H7 (cell line): ENCODE data around the gene GOLGA6A. TPM values are rescaled to one million over a fixed set of nuclear protein-coding genes. Genes with fewer than 3 reads are reported as not detected.

Source experiments
- DNase-seq: peaks from one replicate; pipeline ENCODE4 v3.0.0; 2012
- H3K27me3 ChIP-seq: 2 replicates; pipeline ENCODE4 v1.6.0; 2011; ENCODE audit warnings: mild to moderate bottlenecking, low read length; ENCODE audit not compliant: control insufficient read depth, insufficient read depth
- H3K36me3 ChIP-seq: replicated peaks from 2 replicates; pipeline ENCODE4 v1.5.1; 2011; ENCODE audit warnings: low read length; ENCODE audit not compliant: control insufficient read depth, insufficient read depth
- H3K4me3 ChIP-seq: 2 replicates; pipeline ENCODE4 v1.5.1; 2011; ENCODE audit warnings: low read depth, mild to moderate bottlenecking, control low read depth, low read length, moderate library complexity; ENCODE audit not compliant: insufficient read depth
- total RNA-seq: library from RNA; depleted of rRNA; stranded (reverse); fragments of >200 nt; shearing (Covaris generic); gene quantifications from 2 replicates; pipeline ENCODE4 v1.2.3, GENCODE V29; 2014

GOLGA6A gene
- total RNA-seq, 1 experiment from 2014 or later = 2.2 TPM

DNA sequence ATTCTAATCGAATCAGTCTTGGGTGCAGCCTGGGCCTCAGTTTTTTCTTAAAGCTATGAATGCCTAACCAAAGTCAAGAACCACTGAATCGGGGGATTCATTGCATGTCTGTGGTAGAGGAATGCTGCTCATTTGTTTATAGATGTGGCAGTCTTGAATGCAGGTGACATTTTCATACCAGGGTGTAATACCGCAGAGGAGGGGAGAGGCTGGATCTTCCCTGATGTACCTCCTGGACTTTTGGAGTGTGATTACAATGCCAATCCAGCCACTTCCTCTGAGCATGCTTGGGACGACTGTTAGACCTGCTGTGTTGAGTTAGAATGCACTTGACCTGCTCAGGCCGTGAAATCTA, 42.7 kb downstream of the GOLGA6A start:
- H3K36me3 ChIP-seq = no peaks in the 10 kb centered on the region; the same call in 1 of the 2 replicates
- H3K4me3 ChIP-seq = no peak overlapping the region
- DNase-seq = no peak
- no peaks in the 10 kb centered on the region for H3K27me3 ChIP-seq

DNA sequence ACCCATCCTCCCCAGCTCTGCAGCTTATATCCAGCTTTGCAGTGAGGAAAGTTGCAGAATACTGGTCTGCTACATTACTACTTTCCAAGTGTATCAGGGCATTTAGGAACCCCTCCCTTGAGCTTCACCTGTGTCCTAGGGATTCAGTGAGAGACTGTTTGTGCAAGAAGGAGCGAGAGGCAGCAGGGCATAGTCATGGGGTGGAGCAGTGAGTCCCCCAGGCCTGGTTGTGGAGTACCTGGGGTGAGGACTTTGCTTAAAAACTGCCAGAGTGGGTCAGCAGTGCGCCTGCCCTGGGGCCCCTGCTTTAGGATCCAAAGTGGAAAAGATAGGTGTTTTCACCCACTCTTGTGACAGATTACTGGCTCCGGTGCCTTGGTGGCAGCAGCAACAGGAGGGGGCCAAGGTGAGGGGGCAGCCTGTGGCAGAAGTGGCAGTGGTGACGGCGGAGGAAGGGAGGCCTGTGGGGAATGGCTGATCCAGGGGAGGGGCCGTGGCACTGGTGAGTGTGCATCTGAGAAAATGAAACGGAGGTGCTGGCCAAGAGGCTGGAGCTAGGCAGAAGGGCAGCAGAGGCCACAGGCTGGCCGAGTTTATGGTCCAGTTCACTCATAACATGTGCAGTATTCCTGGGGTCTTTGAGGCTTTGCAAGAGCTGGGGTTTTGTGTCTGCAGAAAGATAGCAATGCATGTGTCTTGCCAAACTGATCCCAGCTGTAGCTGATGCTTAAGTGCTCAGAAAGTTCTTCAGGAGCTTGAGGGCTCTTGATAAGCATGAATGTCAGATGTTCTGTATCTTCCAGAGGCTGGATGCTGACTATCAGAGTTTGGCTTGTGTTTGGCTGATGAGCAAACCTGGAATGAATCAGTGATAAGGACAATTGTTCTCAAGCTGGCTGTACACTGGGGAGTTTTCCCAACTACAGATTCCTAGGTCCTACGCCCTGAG, 43.4 kb downstream of the GOLGA6A start:
- no peak for DNase-seq
- no peak overlapping the region for H3K4me3 ChIP-seq
- no peaks in the 10 kb centered on the region for H3K27me3 ChIP-seq
- no peaks in the 10 kb centered on the region; the same call in 1 of the 2 replicates for H3K36me3 ChIP-seq

DNA sequence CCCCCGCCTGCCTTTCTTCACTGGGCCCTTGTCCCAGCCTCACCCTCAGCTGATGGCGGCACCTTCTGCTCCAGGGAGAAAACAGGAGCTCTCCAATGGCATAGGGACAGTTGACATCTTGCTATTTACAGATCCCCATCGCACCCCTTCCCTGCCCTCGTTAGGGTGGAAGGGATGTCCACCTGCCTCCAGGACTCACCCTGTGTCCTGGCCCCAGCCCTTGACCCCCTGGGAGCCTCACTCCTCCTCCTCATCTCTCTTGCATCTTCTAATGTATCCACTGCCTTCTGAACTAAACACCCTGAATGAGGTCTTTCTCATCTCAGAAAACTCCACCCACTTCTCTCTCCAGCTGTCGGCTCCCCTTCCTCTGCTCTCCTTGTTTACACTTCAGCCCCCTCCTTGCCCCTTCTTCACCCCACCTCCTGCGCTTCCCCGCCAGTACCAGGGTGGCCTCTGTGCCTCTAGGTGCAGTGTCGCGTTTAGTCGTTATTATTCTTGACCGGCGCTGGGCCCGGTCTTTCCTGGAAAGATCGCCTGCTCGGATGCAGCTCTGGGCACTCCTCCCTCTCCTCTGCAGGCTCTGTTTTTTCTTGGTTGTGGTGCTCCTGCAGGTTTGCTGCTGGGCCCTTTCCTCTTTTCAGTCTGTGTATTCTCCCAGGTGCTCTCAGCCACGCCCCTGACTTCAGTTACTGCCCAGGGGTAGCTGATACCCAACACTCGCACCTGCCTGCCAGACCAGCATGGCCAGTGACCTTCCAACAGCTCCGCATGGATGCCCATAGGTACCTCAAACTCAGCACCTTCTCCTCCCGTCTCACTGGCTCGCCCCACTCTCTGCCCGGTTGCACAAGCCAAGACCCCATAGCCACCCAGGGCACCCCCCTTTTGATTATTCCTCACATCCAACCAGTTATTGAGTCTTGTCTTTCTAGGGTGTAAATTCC, 44.9 kb downstream of the GOLGA6A start:
- Histone ChIP-seq H3K27me3 (no peaks in the 10 kb centered on the region), H3K4me3 (no peak overlapping the region), H3K36me3 (peaks cover 1% of the 10 kb centered on the region)
- DNase-seq = no peak

DNA sequence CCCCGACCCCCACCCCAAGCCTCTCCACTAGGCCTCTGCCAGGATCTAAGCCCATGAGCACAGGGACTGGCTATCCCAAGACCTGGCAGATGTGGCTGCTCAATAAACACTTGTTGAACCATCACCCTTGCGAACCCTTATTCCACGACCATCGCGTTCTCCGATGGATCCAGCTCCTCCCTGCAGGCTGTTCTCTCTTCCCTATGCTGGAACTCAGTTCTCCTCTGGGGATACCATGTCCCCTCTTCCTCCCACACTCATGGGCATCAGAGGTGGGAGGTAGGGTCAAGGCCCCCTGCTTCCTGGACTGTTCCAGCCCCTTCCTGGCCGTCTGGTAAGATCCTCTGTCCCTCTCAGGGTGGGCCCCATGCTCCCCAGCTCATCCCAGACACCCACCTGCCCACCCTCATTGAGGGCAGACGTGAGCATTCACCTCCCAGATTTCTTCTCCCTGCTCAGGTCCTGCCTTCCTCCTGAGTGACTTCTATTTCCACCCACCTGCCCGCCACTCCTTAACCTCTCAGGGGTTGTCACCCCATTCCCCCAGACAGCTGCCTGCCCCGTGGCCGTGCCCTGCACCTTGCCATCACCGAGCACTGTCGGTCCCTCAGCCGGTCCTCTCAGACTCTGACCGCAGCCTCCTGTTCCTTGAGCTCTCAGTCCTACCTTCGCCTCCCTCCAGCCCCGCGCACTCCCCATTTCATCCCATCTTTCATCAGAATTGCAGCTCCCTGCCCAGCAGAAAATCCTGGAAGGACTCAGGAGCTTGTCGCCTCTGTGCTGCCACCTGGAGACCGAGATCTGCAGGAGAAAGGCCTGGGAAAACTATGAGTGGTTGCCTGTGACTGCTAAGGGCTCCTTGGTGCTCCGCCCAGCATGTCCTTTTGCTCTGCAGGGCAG, 45.8 kb downstream of the GOLGA6A start:
- Histone ChIP-seq H3K27me3 (no peaks in the 10 kb centered on the region), H3K4me3 (no peak overlapping the region), H3K36me3 (peaks cover 1% of the 10 kb centered on the region)
- peak; percentile 93 for DNase-seq

DNA sequence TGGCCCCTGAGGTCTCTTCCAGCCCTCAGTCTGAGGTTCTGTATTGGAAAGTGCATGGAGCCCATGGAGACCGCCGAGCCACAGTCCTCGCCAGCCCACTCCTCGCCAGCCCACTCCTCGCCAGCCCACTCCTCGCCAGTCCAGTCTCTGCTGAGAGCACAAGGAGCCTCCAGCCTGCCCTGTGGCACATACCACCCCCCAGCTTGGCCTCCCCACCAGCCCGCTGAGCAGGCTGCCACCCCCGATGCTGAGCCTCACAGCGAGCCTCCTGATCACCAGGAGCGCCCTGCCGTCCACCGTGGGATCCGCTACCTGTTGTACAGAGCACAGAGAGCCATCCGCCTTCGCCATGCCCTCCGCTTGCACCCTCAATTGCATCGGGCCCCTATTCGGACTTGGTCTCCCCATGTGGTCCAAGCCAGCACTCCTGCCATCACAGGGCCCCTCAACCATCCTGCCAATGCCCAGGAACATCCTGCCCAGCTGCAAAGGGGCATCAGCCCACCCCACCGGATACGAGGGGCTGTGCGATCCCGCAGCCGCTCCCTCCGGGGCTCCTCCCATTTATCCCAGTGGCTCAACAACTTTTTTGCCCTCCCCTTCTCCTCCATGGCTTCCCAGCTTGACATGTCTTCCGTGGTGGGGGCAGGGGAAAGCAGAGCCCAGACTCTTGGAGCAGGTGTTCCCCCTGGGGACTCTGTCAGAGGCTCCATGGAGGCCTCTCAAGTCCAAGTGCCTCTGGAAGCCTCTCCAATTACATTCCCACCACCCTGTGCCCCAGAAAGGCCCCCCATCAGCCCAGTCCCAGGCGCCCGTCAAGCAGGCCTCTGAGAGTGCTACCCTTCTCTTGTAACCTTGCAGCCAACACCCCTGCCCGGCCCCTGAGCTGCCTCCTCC, 47.0 kb downstream of the GOLGA6A start:
- H3K4me3 ChIP-seq = no peak overlapping the region
- no peaks in the 10 kb centered on the region for H3K27me3 ChIP-seq
- no peak for DNase-seq

DNA sequence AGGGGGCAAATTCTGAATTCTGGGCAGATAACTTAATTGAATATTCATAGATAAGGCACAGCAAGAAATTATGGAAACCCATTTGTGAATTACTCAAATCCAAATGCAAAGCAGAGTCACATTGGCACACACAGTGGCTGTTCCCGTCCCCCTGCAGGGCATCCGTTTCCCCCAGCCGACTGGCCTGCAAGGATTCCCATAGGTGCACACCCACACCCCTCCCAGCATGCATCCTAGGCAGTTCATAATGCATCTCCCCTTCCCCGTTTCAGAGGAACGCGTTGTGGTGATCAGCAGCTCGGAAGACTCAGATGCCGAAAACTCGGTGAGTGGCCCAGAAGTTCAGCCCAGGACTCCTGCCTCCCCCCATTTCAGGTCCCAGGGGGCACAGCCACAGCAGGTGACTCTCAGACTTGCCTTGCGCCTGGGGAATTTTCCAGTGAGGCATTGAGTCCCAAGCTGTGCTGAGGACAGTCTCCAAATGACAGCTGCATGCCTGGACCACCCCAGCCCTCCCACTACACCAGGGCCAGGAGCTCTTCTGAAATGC, 48.1 kb downstream of the GOLGA6A start:
- Histone ChIP-seq H3K4me3 (no peak overlapping the region), H3K36me3 (peaks cover 1% of the 10 kb centered on the region), H3K27me3 (no peaks in the 10 kb centered on the region)
- DNase-seq = no peak

More for the DNA sequence above, 47.0 kb downstream of the GOLGA6A start:
- H3K36me3 ChIP-seq = peaks cover 1% of the 10 kb centered on the region

DNA sequence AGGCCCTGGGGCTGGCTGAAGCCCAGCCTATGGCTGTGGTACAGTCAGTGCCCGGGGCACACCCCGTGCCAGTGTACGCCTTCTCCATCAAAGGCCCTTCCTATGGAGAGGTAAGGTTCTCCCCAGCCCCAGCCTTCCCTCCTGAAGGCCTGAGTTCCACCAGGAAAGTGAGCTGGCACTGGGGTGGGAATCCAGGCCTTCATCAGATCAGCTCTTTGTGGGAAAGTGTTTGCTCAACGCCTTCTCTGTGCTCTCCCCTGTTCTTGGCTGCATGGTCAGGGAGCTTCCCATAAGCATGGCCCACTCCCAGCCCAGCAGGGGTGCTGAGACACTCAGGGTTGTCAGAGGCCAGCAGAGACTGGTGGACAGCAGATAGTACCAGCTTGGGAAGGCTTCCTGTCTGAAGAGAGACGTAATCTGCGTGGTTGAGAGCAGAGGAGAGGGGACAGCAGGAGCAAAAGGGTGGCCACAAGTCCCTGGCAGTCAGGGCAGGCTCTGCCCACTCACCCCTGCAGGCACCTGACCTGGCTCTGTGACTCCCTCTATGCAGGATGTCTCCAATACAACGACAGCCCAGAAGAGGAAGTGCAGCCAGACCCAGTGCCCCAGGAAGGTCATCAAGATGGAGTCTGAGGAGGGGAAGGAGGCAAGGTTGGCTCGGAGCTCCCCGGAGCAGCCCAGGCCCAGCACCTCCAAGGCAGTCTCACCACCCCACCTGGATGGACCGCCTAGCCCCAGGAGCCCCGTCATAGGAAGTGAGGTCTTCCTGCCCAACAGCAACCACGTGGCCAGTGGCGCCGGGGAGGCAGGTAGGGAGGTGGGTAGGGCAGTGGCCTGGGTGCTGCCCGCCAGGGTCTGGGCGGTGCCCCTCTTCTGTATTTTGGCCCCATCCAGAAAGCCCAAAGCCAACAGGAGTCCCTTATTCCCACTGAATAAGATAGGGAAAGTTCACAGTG, 49.5 kb downstream of the GOLGA6A start:
- no peaks in the 10 kb centered on the region for H3K27me3 ChIP-seq
- no peak overlapping the region for H3K4me3 ChIP-seq
- no peak for DNase-seq
- H3K36me3 ChIP-seq = peaks cover 1% of the 10 kb centered on the region

DNA sequence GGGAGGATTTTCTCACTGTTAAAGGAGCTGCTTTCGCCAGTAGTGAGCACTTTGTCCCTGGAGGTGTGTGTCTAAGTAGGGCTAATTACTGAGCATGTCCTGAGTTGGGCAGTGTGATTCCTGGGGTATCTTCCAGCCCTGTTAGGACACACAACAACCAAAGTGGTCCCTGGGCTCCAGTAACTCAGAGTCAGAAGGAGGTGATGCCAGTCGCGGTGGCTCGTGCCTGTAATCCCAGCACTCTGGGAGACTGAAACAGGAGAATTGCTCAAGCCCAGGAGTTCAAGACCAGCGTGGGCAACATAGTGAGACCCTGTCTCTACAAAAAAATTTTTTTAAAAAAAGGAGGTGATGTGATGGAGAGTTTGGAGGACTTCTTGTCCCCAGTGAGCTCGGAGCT, 50.3 kb downstream of the GOLGA6A start:
- peaks cover 1% of the 10 kb centered on the region for H3K36me3 ChIP-seq
- no peak for DNase-seq
- no peaks in the 10 kb centered on the region for H3K27me3 ChIP-seq
- no peak overlapping the region for H3K4me3 ChIP-seq

DNA sequence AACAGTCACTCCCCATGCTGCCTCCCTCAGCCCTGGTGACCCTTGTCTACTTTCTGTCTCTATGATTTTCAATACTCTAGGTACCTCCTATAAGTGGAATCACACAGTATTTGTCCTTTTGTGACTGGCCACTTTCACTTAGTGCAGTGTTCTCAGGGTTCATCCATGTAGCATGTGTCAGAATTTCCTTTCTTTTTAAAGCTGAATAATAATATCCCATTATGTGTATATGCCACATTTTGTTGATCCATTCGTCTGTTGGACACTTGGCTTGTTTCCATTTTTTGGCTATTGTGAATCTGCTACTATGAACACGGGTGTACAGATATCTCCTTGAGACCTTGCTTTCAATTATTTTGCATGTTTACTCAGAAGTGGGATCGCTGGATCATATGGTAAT, 53.7 kb downstream of the GOLGA6A start:
- DNase-seq = no peak
- Histone ChIP-seq H3K4me3 (no peak overlapping the region), H3K27me3 (no peaks in the 10 kb centered on the region), H3K36me3 (peaks cover 4% of the 10 kb centered on the region)

DNA sequence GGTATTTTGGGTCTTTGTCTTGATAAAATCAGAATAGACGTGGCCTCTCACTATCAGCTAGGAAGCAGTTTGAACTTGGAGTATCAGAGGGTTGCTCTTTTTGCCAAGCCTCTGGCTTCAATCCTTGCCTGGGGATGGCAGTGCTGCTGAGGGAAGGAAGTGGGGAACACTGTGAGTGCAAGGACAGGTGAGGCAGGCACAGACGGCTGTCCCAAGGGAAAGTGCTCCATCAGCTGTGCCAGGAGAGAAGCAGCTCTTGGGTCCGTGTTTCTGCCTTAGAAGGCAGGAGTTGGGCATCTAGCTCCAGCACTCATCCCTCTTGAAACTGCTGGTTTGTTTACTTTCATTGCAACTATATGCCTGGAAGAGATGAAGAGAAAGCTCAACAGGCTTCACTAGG, 54.7 kb downstream of the GOLGA6A start:
- DNase-seq = no peak
- peaks cover 3% of the 10 kb centered on the region for H3K36me3 ChIP-seq
- H3K27me3 ChIP-seq = no peaks in the 10 kb centered on the region
- H3K4me3 ChIP-seq = no peak overlapping the region

DNA sequence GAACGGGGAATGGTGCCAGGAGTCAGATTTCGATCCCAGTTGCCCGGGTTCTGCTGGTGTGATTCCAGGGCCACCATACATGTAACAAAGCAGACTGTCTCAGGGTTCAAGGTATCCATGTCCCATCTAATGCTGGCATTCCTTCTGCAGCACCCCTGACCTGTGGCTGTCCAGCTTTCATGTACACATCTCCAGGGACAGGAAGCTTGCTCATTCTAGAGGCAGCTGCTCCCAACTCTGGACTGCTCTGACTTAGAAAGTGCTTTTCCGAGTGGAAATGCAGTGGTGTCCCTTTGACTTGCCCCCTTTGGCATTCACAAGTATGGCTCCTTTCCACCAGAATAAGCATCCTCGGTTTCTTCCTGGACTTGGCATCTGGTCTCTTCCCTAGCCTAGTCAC, 56.9 kb downstream of the GOLGA6A start:
- DNase-seq = no peak
- Histone ChIP-seq H3K36me3 (peaks cover 3% of the 10 kb centered on the region), H3K27me3 (no peaks in the 10 kb centered on the region), H3K4me3 (no peak overlapping the region)

DNA sequence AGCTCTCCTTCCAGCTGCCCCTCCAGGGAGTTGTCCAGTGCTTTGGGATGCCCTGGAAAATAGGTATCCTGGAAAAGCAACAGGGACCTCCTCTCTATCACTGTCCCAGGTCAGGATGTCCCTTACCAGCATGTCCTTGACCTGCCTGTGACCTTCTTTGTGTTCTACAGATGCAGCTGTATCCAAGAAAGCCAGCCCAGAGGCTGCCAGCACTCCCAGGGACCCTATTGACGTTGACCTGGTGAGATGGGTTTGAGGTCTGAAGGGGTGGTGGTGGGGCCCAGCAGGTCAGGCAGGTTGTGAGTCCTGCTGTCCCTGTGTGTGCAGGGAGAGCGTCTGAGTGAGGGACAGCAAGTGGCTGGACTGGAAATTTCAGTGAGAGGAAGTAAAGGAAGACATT, 57.7 kb downstream of the GOLGA6A start:
- no peak overlapping the region for H3K4me3 ChIP-seq
- H3K36me3 ChIP-seq = peaks cover 3% of the 10 kb centered on the region
- H3K27me3 ChIP-seq = no peaks in the 10 kb centered on the region
- DNase-seq = no peak
